GOT3 (cell line): ENCODE measurements around the gene KIAA1328.
"Not testable (repeated sequence)": the region's sequence is repeated elsewhere in the genome, so short reads cannot be mapped to it uniquely, and the experiment has no call there.

Source experiments
- DNase-seq: peaks from one replicate; lab custom pipeline; 2025; ENCODE audit warnings: mixed read lengths; lab: John Stamatoyannopoulos, UW

KIAA1328 gene

DNA sequence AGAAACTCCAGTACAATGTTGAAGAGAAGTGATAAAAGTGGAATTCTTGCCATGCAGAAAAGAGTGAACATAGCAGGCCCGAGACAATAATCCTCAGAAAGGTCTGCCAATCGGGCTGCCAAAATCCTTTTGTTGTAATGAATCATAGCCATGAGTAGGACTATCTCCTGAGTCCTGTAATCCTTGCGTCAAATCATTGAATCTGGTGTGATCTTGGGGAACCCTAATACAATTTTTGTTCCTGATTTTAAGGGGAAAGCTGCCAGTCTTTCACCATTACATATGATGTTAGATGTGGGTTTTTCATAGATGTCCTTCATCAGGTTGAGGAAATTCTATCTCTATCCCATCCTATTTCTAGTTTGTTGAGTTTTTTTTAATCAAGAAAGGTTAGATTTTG lies 2.4 kb upstream of the KIAA1328 start:
- no peak for DNase-seq

DNA sequence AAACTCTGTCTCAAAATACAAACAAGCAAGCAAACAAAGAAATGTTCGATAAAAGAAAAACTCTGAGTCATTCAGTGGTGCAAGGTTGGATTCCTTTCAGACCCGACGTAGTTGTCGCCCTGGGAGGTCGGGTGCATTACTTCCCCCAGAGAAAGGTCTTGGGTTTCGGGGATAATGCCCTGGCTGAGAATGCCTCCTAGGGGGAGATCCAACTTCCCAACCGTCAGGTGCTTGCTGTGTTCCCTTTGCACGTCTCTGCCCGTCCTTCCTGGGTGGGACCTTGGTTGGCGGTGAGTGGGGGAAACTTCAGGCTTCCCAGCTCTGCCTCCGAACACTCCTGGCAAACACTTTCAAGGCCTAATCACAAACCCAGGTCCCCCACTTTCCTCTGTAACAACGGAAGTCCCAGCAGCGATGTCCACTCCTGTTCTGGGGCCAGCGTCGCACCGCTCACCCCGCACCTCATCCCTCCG lies 734 bp upstream of the KIAA1328 start:
- no peak for DNase-seq

DNA sequence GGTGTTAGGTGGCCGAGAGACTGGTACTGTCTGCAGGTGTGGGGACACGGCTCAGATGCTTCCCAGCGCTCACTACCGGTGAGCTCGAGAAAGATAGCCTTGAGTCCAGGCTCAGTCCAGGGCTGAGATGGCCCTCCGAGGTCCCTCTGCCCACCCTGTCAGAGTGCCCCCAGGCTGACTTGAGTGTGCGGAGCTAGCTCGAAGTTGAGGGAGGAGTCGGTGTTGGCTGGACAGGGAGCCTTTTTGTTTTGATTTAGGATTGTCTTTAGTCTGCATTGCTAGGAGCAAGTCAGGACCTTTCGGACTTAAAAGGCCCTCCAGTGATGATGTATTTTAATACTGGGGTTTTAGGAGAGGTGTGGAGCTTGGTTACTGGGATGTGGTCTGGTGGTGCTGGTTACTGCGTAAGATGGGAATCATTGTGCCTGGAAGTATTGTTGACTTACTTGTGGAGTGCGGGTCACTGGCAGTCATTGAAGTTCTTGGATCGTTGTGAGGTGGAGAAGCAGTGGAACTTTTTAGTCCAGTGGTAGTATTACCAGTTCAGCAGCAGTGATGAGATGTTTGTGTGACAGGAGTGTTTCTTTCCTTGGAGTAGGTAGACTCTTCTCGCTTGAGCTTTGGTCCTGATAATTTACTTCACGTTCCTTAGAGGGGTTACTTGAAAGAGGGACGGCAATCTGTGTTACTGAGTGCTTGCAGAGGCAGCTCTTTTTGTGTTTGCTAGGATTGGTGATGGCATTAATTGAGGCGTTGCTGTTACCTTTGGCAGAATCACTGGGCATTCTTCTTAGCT lies 633 bp downstream of the KIAA1328 start:
- DNase-seq = no peak

DNA sequence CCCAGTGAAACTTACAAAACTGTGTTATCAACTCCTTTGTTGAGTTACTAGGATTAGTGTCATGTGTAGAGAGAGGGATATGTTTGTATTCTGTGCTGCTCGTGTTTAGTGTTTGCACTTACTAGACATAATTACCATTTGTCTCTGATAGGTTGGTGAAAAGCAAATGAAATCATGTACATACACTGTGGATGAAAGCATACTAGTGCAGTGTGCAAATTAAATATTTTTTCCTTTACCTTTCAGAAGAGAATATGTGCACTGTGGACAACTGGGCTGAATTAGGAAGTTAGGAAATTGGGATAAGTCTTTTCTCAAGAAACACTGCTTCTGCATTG lies 1.2 kb downstream of the KIAA1328 start:
- DNase-seq = no peak

DNA sequence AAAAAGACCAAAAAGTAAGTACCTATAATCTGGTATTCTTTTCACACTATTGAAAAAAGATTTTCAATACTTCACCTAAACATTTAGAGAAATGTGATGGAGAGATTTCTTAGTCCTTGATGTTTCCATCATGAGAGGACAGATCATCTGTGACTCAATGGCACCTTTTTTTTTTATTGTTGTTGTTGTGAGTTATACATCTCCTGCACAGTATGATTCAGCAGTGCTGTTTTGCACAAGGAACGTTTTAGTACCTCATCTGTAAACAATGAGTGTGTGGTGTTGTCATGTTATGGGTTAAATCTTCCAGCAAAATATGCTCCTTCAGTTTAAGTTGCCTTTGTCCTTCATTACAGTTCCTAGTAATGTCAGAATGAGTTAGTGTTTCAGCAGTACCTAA lies 2.2 kb downstream of the KIAA1328 start:
- DNase-seq = no peak

DNA sequence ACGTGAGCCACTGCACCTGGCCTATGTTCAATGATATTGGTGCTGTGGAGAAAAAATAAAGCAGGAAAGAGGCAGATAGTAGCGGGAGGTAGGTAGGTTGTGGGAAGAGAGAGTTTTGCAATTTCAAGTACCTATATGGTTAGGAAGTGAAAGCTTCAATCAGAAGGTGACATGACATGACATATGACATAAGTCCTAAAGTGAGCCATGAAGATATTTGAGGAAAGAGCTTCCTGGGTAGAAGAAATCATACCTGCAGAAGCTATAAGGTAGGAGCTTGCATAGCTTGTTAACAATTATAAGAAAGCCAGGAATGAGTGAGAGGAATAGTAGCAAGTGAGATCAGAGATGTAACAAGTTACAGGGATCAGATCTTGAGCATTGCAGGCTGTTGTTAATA lies 4.2 kb downstream of the KIAA1328 start:
- no peak for DNase-seq

DNA sequence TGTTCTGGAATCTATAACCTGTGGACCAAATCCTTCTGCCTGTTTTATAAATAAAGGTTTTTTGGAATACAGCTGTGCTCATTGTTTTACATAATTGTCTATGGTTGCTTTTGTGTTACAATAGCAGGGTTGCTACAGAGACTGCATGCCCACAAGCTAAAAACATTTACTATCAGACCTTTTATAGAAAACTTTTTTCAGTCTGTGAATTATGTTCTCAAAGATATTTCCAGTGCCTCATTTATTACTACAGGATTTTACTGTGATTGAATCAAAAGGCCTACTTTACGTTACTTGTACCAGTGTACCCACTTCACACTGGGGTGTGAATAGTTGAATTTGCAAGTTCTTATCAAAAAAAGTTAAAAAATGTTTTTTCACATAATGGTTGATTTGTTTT lies 7.0 kb downstream of the KIAA1328 start:
- no peak for DNase-seq

DNA sequence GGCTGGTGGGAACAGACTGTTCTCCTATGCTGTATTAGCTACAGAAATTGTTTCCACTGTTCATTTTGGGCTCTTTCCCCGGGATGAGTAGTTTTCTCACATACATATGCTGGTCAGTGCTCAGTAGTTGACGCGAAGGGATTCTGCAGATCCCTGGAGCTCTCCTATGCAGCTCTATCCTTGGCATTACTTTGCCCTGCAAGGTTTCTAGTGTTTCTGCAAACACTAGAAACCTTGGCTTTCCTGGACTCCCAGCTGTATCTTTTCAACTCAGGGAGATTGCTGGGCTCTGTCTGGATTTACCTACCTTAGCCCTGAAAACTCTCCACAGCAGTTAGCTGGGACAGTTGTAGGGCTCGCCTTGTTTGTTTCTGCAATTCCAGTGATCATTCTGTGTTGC lies 10.9 kb downstream of the KIAA1328 start:
- no peak for DNase-seq

DNA sequence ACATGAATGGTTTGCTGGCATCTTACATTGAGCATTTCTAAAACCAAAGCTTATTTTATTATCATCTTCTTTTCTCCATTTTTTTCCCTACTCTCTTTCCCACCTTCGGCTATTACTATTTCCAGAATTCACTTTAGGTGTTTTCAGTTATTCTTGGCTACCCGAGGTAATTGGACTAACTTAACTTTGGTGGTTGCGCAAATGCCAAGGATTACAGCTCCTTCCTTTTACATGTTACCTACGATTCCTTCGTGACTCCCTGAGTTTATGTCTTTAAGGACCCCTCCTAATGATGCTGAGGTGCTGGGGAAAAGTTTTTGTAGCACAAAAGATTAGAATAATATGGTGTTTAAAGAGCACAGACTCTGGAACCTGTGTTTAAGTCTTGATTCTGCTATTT lies 14.3 kb downstream of the KIAA1328 start:
- no peak for DNase-seq

DNA sequence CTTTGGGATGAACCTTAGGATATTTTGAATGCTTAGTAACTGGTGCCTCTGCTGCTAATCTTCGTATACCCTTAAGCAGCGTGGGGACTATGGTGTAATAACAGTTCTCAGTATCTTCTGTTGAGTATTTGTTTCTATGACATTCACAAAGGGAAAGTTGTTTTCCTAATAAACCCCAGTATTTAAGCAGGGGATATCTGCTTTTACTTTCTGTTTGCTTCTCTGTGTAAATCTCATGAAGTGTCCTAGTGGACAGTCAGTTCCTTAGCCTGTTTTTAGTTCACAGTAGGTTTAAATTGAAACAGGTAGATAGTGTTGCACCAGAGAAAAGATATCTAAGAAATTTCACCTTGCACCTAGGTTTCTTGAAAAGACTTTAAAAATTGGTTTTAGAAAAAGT lies 14.9 kb downstream of the KIAA1328 start:
- DNase-seq = no peak

DNA sequence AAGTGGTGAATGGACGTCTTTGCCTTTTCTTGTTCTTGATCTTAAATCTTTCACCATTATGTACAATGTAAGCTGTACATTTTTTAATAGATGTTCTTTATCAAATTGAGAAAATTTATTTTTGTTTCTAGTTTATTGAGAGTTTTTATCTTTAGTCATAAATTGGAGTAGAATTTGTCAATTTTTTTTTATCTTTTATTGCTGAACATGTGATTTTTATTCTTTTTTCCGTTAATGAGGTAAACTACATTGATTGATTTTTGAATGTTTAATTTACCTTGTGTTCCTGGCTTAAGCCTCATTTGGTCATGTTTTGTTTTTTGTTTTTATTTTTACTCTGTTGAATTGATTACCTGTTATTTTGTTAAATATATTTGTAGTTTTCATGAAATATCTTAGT lies 19.7 kb downstream of the KIAA1328 start:
- no peak for DNase-seq

DNA sequence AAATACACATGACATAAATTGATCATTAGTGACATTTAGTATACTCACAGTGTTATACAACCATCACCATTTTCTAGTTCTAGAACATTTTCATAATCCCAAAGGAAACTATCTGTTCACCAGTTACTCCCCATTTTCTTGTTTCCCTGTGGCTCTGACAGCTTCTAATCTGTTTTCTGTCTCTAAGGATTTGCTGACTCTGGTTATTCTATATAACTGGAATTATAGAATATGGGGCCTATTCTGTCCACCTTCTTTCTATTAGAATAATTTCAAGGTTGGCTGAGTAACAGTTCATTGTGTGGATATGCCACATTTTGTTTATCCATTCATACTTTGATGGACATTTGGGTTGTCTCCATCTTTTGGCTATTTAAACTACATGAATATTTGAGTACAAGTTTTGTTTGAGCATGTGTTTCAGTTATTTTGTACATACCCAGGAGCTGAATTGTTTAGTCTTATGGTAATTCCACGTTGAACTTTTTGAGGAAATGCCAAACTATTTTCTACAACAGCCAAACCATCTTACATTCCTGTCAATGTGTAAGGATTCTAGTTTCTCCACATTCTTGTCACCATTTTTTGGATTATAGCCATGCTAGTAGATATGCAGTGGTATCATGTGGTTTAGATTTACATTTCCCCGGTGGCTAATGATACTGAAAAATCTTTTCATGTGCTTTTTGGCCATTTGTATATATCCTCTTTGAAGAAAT lies 20.5 kb downstream of the KIAA1328 start:
- no peak for DNase-seq

DNA sequence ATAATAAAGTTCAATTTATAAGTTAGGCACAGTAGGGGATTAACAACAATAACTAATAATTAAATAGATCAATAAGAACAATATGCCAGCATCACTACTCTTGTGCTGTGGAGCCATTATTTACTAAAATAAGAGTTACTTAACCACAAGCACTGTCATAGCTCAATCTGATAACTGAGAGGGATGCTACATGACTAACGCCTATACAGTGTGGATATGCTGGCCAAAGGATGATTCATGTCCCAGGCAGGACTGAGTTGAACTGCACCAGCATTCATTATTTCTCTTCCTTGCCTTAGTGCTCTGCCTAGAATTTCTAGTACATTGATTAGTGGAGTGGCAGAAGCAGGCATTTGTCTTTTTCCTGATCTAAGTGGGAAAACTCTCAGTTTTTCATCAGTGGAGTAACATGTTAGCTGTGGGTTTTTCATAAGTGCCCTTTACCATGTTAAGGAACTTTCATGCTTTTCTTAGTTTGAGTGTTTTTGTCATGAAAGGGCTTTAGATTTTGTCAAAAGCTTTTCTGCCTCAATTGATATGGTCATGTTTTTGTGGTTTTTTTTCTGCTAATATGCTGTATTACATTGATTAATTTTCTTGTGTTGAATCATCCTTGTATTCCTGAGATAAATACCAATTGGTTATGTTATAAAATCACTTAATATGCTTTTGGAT lies 21.7 kb downstream of the KIAA1328 start:
- DNase-seq = no peak

DNA sequence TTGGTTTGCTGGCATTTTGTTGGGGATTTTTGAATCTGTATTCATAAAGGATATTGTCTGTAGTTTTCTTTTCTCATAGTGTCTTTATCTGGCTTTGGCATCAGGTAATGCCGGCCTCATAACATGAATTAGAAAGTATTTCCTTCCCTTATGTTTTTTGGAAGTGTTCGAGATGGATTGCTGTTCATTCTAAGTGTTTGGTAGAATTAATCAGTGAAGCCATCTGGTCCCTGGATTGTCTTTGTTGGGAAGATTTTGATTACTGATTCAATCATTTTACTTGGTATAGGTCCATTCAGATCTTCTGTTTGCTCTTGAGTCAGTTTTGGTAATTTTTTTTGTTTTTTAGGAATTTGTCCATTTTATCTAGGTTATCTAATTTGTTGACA lies 22.3 kb downstream of the KIAA1328 start:
- DNase-seq = no peak

DNA sequence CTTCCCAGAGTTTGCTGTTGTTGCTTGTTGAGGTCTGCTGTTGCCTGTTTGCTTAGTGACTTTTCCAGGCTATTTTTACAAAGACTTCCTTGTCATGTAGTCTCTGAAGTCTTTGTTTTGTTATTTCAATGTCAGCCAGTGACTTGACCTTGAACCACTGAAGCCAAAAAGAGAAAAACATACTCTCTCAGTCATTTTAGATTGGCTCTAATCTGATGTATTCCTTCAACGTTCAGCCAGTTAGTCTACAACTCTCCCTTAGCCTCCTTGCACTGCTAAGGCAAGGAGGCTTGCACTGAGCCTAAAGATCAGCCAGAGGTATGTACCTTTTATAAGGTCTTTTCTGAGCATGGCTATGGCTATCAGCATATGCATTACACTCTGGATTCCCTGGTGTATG lies 27.9 kb downstream of the KIAA1328 start:
- DNase-seq = no peak

DNA sequence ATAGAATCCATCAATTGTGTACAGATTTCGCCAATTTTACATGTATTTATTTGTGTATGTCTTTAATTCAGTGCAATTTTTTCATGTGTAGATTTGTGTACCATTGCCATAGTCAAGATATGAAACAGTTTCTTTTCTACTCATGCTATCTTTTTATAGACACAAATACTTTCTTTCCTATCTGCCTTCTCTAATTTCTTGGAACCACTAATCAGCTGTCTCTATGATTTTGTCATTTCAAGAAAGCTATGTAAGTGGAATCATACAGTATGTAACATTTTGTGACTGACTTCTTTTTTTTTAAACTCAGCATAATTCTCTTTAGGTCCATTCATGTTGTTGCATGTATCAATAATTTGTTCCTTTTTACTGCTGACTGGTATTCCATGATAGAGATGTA lies 33.3 kb downstream of the KIAA1328 start:
- DNase-seq = no peak

DNA sequence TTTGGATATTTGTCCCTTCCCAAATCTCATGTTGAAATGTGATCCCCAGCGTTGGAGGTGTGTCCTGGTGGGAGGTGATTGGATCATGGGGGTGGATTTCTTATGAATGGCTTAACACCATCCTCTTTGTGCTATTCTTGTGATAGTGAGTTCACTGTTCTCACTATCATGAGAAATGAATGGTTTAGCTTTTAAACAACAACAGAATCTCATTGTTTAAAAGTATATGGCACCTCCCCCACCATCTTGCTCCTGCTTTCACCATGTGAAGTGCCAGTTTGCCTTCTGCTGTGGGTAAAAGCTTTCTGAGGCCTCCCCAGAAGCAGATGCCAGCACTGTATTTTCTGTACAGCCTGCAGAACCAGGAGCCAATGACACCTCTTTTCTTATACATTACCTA lies 38.1 kb downstream of the KIAA1328 start:
- DNase-seq = no peak

DNA sequence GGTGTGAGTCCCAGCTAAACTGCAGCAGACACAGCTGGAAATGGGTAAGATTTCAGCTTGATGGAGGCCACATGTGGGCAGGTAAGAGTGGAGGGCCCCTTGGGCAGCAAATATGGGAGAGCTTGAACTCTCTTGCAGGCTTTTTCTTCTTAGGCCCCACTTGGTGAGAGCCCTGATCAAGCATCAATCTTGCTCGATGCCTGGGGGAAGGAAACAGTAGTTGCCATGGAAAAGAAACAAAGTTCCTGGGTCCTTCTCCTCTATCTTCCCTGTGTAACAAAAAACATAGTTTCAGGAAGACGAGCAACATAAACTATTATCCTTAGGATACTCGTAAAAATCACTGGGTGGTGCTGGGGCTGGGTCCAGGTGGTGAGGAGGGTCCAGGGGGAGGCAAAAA lies 42.9 kb downstream of the KIAA1328 start:
- DNase-seq = no peak

DNA sequence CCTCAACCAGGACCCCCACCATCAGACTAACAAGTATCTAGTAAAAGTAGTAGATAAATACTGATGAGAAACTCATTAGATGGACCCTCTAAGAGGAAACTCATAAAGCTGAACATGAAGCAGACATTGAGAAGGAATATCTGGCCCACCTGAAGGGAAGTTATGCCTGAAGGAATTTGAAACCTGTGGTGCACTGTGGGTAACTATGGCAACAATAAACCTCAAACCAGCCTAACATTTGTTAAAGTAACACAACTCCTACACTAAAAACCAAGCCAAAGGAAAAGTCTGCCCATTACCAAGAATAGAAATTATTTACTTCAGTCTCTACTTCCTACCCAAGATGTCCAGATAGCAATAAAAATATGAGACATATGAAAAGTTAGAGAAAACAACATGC lies 43.4 kb downstream of the KIAA1328 start:
- DNase-seq = no peak

DNA sequence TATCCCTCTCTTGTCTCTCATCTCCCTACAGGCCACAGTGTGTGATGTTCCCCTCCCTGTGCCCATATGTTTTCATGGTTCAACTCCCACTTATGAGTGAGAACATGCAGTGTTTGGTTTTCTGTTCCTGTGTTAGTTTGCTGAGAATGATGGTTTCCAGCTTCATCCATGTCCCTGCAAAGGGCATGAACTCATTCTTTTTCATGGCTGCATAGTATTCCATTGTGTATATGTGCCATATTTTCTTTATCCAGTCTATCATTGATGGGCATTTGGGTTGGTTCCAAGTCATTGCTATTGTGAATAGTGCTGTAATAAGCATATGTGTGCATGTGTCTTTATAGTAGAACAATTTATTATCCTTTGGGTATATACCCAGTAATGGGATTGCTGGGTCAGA lies 44.9 kb downstream of the KIAA1328 start:
- DNase-seq = not testable (repeated sequence)

DNA sequence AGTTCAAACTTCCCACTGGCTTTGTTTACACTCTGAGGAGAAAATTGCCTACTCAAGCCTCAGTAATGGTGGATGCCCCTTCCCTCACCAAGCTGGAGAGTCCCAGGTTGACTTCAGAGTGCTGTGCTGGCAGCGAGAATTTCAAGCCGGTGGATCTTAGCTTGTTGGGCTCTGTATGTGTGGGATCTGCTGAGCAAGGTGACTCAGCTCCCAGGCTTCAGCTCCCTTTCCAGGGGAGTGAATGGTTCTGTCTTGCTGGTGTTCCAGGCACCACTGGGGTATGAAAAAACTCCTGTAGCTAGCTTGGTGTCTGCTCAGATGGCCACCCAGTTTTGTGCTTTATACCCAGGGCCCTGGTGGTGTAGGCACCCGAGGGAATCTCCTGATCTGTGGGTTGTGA lies 50.9 kb downstream of the KIAA1328 start:
- DNase-seq = not testable (repeated sequence)

DNA sequence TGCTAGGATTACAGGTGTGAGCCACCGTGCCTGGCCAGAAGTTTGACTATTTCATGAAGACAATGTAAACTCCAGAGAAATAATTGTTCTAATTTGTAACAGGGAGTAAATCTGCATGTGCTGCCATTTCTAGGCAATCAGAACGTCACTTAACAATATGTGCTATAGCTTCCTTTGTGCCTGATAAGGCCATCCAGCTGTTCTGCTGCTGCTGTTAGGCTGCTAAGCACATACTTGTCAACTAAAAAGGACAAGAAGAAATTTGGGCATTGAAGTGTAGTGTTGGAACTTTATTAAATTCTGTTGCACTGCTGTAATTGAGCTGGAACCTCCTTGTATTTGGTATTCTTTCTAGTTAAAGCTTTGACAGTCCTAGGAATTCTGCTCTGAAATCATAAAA lies 57.1 kb downstream of the KIAA1328 start:
- DNase-seq = no peak

DNA sequence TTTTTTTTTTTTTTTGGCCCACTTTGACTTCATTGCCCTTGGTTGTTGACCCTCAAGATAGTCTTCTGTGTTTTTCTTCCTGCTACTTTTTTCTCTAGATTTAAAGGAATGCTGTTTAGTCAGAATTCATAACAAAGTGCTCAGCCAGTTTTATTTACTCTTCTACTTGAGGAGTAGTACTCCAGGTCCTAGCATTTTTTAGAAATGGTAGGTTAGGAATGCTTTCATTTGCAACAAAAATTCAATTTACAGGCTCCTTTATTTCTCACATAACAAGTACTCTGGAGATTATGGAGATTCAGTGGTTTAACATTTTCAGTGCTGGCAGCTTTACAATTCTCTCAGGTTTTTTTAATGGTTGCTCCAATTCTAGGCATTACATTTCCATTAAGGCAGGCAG lies 58.2 kb downstream of the KIAA1328 start:
- no peak for DNase-seq
